Tibial artery (tissue), 4 donors: ENCODE data around the gene LCMT2.

Experiments
- DNase-seq, 2 donors: peaks; one replicate each; pipeline ENCODE4 v3.0.0-alpha.2; 2019
- H3K27ac ChIP-seq, 2 donors: fragments of 200-600 bp; sonication (generic) in 1 of 2; 1 replicate in 1 of 2; 2 replicates in 1 of 2; pipeline ENCODE4 v1.5.1; 2018 to 2019; ENCODE audit warnings: mild to moderate bottlenecking in 1 of 2
- H3K27me3 ChIP-seq, 2 donors: fragments of 200-600 bp; sonication (generic) in 1 of 2; one replicate each; pipeline versions ENCODE4 v1.5.1 to v1.6.0; 2016 to 2019
- H3K36me3 ChIP-seq, 3 donors: fragments of 200-600 bp; sonication (generic) in 2 of 3; one replicate each; pipeline ENCODE4 v1.5.1; 2016 to 2019; ENCODE audit warnings: mild to moderate bottlenecking in 2 of 3
- H3K4me1 ChIP-seq, 4 donors: fragments of 200-600 bp; sonication (generic) in 2 of 4; 1 replicate in 3 of 4; 2 replicates in 1 of 4; pipeline ENCODE4 v1.5.1; 2016 to 2019
- H3K4me3 ChIP-seq, 2 donors: fragments of 200-600 bp; sonication (generic) in 1 of 2; 1 replicate in 1 of 2; 2 replicates in 1 of 2; pipeline ENCODE4 v1.5.1; 2018 to 2019; ENCODE audit warnings: mild to moderate bottlenecking in 2 of 2
- H3K9me3 ChIP-seq, 3 donors: fragments of 200-600 bp; sonication (generic) in 1 of 3; one replicate each; pipeline ENCODE4 v1.5.1; 2016 to 2019
- CTCF ChIP-seq, 2 experiments: fragments of 200-600 bp in 1 of 2; fragments of 450-650 bp in 1 of 2; IDR thresholded peaks; one replicate each; pipeline ENCODE4 v1.5.1; 2017 to 2019; ENCODE audit warnings: antibody characterized with exemption in 2 of 2, mild to moderate bottlenecking in 1 of 2, moderate library complexity in 1 of 2
- intact Hi-C: fragments of 100-400 bp; cut with DNase I; formaldehyde crosslinking; loops from one replicate; pipeline ENCODE4 v1.15.0; 2023; ENCODE audit warnings: low total_unique reads

Gene LCMT2

GRCh38 chr15:43346305-43346704 lies 15.9 kb upstream of the LCMT2 start:
- intact Hi-C loops: no loop called here
- no peak overlapping the region for H3K4me3 ChIP-seq

DNA sequence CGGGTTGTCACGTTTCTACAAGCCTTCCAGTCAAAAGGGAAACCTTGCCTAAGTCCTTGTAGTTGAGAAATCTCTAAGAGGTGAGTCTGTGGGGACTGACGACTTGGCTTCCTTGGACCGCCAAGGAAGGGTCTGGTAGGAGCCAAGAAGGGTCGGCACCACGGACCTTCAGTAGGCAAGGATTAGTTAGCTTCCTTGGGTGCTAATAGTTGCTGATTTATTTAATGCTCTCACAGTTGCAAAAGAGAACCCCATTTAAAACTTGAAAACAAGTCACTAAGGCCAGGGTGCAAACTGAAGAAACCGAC lies 361 bp upstream of the LCMT2 start:
- intact Hi-C loops: no loop called here
- TF ChIP-seq CTCF (IDR thresholded peaks at IDR 0.05): no peak
- Histone ChIP-seq H3K9me3 (no peaks in the 10 kb centered on the region), H3K27ac (peak overlapping the region; percentile 89 to 93), H3K27me3 (no peaks in the 10 kb centered on the region), H3K36me3 (peaks cover under 1 to 17% (median 5%) of the 10 kb centered on the region in 3 donors), H3K4me1 (peaks cover 11 to 19% (median 18%) of the 10 kb centered on the region in 4 donors), H3K4me3 (peak overlapping the region; percentile 76 to 87)
- DNase-seq: no peak

More at GRCh38 chr15:43346305-43346704, 15.9 kb upstream of the LCMT2 start:
- no peak for DNase-seq
- Histone ChIP-seq H3K27ac (no peak overlapping the region), H3K36me3 (peaks cover 3 to 47% (median 14%) of the 10 kb centered on the region in 3 donors), H3K9me3 (no peaks in the 10 kb centered on the region), H3K4me1 (no peaks in the 10 kb centered on the region), H3K27me3 (no peaks in the 10 kb centered on the region)
- no peak for TF ChIP-seq CTCF (IDR thresholded peaks at IDR 0.05)

DNA sequence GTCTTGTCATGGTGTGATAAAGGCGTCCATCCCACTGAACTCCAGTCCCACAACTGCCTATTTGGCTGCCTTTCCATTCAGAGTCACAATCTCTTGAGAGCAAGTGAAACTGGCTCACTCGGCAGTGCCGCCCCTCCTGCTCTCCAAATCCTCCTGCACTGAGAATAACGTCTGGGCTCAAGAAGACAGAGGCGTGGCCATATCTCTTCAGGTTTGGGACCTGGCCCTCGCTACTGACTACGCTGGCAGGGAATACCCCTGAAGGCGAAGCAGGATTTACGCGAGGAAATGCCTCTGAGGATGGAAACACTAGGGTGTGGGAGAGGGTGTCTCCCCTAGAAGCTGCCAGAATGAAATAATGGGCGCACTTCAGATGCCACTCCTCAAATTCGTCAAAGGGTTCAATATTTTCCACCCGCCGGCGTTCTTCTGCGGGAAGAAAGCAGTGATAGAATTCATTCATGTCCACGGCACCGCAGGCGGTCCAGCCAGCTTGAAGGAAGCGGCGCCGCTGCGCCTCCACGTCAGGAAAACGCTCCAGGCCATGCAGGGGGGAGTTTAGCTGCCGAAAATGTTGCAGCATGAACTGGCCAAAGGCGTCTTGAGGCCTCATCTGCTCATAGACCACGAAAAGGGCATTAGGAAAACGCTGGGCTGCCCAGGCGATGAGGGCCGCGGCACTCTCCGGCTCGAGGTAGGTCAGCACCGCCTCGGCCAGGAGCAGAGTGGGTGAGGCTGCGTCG lies 985 bp downstream of the LCMT2 start:
- DNase-seq: peak in 1 of 2 donors; percentile 27
- TF ChIP-seq CTCF (IDR thresholded peaks at IDR 0.05): no peak
- Histone ChIP-seq H3K27ac (peak overlapping the region; percentile 89 to 93), H3K4me1 (peaks cover 11 to 19% (median 18%) of the 10 kb centered on the region in 4 donors), H3K4me3 (peak overlapping the region; percentile 76 to 87), H3K27me3 (no peaks in the 10 kb centered on the region), H3K36me3 (peaks cover 0 to 7% (median 3%) of the 10 kb centered on the region in 3 donors), H3K9me3 (no peaks in the 10 kb centered on the region)
- intact Hi-C loops: no loop called here

DNA sequence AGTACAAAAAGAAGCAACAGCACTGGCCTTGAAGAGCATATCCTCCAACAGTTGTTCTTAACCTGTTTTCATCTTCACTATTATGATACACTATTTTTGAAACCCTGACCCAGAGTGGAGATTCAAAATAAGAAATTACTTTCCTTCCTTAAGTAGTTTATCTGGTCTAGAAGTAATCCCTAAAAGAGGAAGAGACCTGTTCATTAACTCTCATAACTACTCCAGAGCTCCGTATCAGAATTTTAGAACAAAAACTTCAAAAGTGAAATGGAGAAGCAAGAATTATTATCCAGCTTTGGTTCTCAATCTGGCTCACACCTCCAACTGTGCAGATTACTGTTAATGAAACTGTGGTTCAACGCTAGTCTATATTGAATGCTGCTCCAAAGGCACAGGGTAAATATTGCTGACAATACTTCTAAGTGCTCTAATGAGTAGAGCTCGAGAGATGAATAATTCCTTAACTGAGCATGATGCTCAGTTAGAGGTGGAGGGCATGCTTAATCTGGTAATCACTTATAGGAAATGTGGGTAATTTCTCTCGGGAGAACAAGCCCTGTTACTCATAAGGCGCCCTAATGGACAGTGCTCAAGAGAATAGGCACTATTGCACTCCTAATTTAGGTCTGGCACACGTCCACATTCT lies 5.2 kb downstream of the LCMT2 start:
- peaks cover 0 to 3% (median 0%) of the 10 kb centered on the region in 3 donors for H3K36me3 ChIP-seq
- H3K4me3 ChIP-seq: no peak overlapping the region
- no peaks in the 10 kb centered on the region for H3K9me3 ChIP-seq
- H3K4me1 ChIP-seq: peaks cover 11 to 19% (median 17%) of the 10 kb centered on the region in 4 donors
- no peak for TF ChIP-seq CTCF (IDR thresholded peaks at IDR 0.05)
- no peak for DNase-seq
- intact Hi-C loops: no loop called here
- H3K27me3 ChIP-seq: no peaks in the 10 kb centered on the region
- H3K27ac ChIP-seq: no peak overlapping the region

DNA sequence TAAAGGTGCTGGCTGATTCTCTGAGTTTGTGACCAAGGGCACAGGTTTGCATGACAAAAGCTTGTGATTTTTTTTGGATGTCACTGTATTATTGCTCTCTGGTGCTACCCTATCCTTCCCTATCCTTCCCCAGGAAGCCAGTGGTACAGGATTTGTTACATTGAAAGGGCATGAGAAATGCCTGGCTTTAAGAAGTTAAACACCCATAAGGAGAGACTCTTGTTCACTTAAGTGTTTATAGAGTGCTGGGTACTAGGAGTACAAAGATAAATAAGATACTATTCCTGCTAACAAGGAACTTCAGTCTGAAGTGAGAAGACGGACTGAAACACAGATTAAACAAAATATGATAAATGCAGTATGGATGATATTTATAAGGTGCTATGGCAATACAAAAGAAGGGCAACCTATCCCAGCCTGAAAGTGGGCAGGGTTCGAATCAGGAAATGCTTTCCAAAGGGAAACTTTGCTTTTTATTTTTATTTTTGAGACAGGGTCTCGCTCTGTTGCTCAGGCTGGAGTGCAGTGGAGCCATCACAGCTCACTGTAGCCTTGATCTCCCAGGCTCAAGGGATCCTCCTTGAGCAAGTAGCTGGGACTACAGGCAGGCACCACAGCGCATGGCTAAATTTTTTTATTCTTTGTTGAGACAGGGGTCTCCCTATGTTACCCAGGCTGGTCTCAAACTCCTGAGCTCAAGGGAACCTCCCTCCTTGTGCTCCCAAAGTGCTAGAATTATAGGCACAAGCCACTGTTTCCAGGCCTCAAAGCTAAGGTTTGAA lies 11.2 kb downstream of the LCMT2 start:
- Histone ChIP-seq H3K4me1 (no peaks in the 10 kb centered on the region), H3K9me3 (no peaks in the 10 kb centered on the region), H3K36me3 (no peaks in the 10 kb centered on the region), H3K27ac (no peak overlapping the region), H3K27me3 (peaks cover 0 to 13% of the 10 kb centered on the region in 2 donors), H3K4me3 (no peak overlapping the region)
- intact Hi-C loops: no loop called here
- no peak for TF ChIP-seq CTCF (IDR thresholded peaks at IDR 0.05)
- DNase-seq: no peak
